ENCODE data around the gene NFASC.

The NFASC gene

DNA sequence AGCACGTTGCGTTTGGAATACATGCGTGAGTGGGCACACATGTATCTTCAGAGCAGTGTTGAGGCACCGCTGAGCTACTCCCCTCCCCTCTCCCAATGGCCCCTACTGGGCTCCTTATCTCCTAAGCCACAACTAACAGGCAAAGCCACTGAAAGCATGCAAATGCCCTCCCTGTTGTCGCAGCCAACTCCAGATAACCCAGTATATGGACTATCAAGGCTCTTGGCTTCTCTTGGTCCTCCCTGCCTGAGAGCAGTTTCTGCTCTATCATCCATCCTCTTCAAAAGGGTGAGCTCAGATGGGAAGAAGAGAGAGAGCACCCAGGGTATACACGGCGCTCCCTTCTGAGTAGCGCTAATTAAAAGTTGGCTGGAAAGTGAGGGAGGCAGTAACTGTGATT is 113.8 kb downstream of the NFASC start:
- no peak overlapping the region for H3K4me3 ChIP-seq
- TF ChIP-seq, protein P1, sequence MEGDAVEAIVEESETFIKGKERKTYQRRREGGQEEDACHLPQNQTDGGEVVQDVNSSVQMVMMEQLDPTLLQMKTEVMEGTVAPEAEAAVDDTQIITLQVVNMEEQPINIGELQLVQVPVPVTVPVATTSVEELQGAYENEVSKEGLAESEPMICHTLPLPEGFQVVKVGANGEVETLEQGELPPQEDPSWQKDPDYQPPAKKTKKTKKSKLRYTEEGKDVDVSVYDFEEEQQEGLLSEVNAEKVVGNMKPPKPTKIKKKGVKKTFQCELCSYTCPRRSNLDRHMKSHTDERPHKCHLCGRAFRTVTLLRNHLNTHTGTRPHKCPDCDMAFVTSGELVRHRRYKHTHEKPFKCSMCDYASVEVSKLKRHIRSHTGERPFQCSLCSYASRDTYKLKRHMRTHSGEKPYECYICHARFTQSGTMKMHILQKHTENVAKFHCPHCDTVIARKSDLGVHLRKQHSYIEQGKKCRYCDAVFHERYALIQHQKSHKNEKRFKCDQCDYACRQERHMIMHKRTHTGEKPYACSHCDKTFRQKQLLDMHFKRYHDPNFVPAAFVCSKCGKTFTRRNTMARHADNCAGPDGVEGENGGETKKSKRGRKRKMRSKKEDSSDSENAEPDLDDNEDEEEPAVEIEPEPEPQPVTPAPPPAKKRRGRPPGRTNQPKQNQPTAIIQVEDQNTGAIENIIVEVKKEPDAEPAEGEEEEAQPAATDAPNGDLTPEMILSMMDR (IDR thresholded peaks at IDR 0.05): no peak
- no peak for DNase-seq (ENCODE audit: low spot score)
- H3K27ac ChIP-seq: no peak overlapping the region

DNA sequence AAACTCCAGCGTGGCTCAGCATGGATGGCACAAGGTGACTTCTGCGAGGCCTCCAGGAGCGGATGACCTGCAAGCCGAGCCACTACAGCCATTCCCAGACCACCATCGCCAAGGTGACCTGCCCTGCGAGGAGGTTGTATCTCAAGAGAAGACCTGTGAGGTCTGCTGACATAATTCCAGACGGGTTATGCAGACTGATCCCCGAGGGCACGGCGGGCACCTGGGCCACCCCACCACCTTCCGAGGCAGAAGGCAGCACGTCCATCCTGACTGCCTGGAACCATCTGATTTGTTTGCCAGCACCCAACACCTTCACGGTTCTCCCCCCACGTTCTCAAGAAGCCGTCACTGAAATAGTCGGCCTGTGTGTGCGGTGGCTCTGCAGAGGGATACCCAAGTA is 115.5 kb downstream of the NFASC start:
- TF ChIP-seq, protein P1 (IDR thresholded peaks at IDR 0.05): no peak
- Histone ChIP-seq H3K4me3 (no peak overlapping the region), H3K27ac (no peak overlapping the region)
- DNase-seq (ENCODE audit: low spot score): no peak

DNA sequence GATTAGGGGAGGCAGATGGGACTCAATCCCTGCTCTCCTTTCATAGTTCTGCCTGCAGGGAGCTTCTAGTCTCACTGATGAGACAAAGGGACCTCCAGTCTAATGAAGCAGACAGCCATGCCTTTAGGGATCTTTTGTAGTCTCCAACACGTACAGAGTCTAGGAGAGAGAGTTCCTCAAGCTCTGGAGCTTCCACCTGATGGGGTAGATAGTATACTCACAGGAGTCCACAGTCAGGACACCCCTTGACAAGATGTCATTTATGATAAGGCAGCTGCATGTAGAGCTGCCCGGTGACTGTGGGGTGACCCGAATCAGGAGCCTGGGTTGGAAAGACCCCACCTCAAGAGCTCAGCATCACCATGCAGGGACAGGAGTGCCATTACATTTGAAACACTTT is 117.0 kb downstream of the NFASC start:
- H3K4me3 ChIP-seq: no peak overlapping the region
- DNase-seq (ENCODE audit: low spot score): no peak
- no peak overlapping the region for H3K27ac ChIP-seq
- TF ChIP-seq, protein P1 (IDR thresholded peaks at IDR 0.05): no peak

DNA sequence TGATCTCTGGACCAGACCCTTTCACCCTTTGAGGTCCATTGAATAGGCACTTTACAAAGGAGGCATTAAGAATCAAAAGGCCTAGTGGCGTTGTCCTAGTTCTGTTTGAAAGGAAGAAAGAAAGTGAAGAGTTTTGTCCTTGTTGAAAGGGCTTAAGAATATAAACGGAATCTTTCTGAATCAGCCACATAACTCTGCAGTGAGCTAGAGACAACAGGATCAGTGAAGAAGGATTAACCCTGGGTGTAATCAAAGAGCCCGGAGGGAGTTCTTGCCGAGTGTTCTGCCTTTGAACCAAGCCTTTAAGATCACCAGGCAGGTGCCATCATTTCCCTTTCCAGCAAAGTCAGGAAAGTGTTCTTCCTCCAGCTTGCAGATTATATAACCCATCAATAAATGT is 117.5 kb downstream of the NFASC start:
- no peak for DNase-seq (ENCODE audit: low spot score)
- TF ChIP-seq, protein P1 (IDR thresholded peaks at IDR 0.05): no peak
- no peak overlapping the region for H3K4me3 ChIP-seq
- H3K27ac ChIP-seq: no peak overlapping the region

DNA sequence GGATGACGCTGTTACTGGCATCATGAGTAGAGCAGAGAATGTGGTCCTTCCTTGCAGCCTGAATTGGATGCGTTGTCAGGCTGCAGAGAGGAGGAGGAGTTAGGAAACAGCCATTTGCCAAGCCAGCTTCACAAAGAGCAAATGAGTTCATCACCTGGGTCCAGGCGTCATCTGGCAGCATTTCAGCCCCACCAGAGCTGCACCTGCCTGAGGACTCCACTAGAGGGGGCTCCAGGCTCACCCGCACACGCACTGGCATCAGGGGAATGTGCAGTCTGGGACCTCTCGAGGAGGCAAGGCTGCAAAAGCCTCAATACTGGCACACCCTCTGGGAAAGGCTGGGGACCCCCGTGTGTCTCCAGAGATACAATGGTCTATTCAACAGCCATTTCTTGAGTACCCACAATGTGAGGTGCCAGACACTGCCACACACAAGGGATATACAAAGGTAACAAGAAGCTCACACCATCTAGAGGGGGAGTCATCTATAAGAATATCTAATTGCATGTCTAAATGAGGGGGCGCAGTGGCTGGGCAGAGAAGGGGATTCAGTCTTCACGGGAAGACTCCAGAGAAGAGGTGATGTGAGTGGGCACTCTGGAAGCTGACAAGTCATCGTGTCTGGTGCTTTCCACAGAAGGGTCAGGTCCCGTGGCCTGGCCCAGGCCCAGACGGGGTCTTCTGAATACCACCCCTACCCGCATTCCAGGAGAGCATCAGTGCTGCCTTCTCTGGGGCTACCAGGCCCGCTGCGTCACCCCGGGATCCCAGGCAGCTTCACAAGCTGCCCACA is 118.8 kb downstream of the NFASC start:
- peak overlapping the region in 1 of 2 donors; percentile 41 for H3K27ac ChIP-seq
- TF ChIP-seq, protein P1 (IDR thresholded peaks at IDR 0.05): peak; percentile 67
- no peak for DNase-seq (ENCODE audit: low spot score)
- no peak overlapping the region for H3K4me3 ChIP-seq

DNA sequence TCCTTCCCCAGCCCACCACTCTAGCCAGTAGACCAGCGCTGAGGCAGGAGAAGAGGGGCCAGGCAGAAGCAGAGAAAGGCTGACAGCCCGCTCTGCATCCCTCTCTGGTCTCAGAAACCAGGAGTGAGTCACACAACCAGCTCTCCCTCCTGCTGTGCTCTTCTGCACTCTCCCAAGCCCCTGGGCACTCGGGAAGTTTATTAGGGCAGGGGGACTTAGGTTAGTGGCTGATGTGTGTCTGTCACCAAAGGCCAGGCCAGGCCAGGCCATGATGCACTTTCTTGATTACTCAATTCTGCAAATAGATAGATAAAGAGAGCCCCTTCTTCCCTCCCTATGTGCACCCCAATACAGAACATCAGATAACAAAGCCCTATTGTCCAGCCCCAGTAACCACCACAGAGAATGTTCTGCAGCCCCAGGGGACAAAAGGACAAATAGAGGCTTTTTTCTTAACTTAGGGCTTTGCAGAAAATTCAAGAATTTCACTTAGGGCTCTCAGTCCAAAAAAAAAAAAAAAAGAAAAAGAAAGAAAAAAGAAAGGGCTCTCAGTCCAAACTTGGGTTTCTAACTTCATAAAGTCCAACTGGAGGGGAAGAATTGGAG is 119.5 kb downstream of the NFASC start:
- no peak for DNase-seq (ENCODE audit: low spot score)
- Histone ChIP-seq H3K27ac (peak overlapping the region in 1 of 2 donors; percentile 41), H3K4me3 (no peak overlapping the region)
- TF ChIP-seq, protein P1 (IDR thresholded peaks at IDR 0.05): no peak

Measured in coronary artery (tissue), 2 donors.